CD14-positive monocyte (primary cell): ENCODE measurements around the gene DERL3. TPM values are rescaled to one million over a fixed set of nuclear protein-coding genes. Genes with fewer than 3 reads are reported as not detected.

Experiments
- DNase-seq, 3 donors: peaks; one replicate each; pipeline ENCODE4 v3.0.0-alpha.2; 2011 to 2022
- H2AFZ ChIP-seq: 2 replicates; pipeline ENCODE4 v1.6.0; 2012; ENCODE audit warnings: mild to moderate bottlenecking, low read depth, low read length, inconsistent platforms; ENCODE audit not compliant: insufficient read depth, poor library complexity, severe bottlenecking
- H3K27ac ChIP-seq, 2 donors: 1 replicate in 1 of 2; 2 replicates in 1 of 2; pipeline ENCODE4 v1.5.1; 2012 to 2013; ENCODE audit warnings: low read length in 2 of 2, control low read depth in 1 of 2, inconsistent platforms in 1 of 2, low read depth in 1 of 2, mild to moderate bottlenecking in 1 of 2
- H3K27me3 ChIP-seq, 2 donors: one replicate each; pipeline versions ENCODE4 v1.6.0 to v1.6.1; 2011 to 2013; ENCODE audit warnings: low read length in 2 of 2; ENCODE audit not compliant: control insufficient read depth in 2 of 2, insufficient read depth in 2 of 2
- H3K36me3 ChIP-seq, 2 donors: replicated peaks in 1 of 2; 1 replicate in 1 of 2; 2 replicates in 1 of 2; pipeline versions ENCODE4 v1.5.1 to v1.6.1; 2012 to 2013; ENCODE audit warnings: low read length in 2 of 2, control low read depth in 1 of 2, inconsistent platforms in 1 of 2, mild to moderate bottlenecking in 1 of 2; ENCODE audit not compliant: insufficient read depth in 2 of 2, control insufficient read depth in 1 of 2
- H3K4me1 ChIP-seq, 2 donors: 1 replicate in 1 of 2; 2 replicates in 1 of 2; pipeline versions ENCODE4 v1.5.1 to v1.6.1; 2012 to 2013; ENCODE audit warnings: low read length in 2 of 2, control low read depth in 1 of 2, inconsistent platforms in 1 of 2, mild to moderate bottlenecking in 1 of 2, moderate library complexity in 1 of 2; ENCODE audit not compliant: insufficient read depth in 2 of 2, control insufficient read depth in 1 of 2
- H3K4me2 ChIP-seq: replicated peaks from 2 replicates; pipeline ENCODE3; 2012; ENCODE audit warnings: low read length, moderate library complexity, mild to moderate bottlenecking; ENCODE audit not compliant: poor library complexity, severe bottlenecking; ENCODE audit errors: extremely low read depth
- H3K4me3 ChIP-seq, 3 experiments: fragments of 200-600 bp in 1 of 3; sonication (generic) in 1 of 3; replicated peaks in 1 of 3; 1 replicate in 2 of 3; 2 replicates in 1 of 3; pipeline ENCODE4 v1.5.1; 2011 to 2013; ENCODE audit warnings: low read length in 3 of 3, mild to moderate bottlenecking in 3 of 3, control low read depth in 2 of 3, low read depth in 2 of 3, inconsistent platforms in 1 of 3, moderate library complexity in 1 of 3
- H3K79me2 ChIP-seq: 2 replicates; pipeline ENCODE4 v1.6.0; 2012; ENCODE audit warnings: mild to moderate bottlenecking, control low read depth, inconsistent platforms, low read length, moderate library complexity; ENCODE audit not compliant: insufficient read depth
- H3K9ac ChIP-seq: 2 replicates; pipeline ENCODE4 v1.6.0; 2017; ENCODE audit warnings: low read length, mild to moderate bottlenecking; ENCODE audit not compliant: insufficient read depth, poor library complexity, severe bottlenecking
- H3K9me3 ChIP-seq, 2 donors: replicated peaks in 1 of 2; 1 replicate in 1 of 2; 2 replicates in 1 of 2; pipeline versions ENCODE4 v1.5.1 to v1.6.1; 2012 to 2013; ENCODE audit warnings: low read length in 2 of 2, control low read depth in 1 of 2; ENCODE audit not compliant: control insufficient read depth in 1 of 2, insufficient read depth in 1 of 2
- H4K20me1 ChIP-seq: 2 replicates; pipeline ENCODE4 v1.6.0; 2012; ENCODE audit warnings: mild to moderate bottlenecking, low read length, control low read depth, moderate library complexity; ENCODE audit not compliant: insufficient read depth
- H3K27ac Mint-ChIP-seq, 7 donors: one replicate each; pipeline ENCODE4 v1.8.0; 2020; ENCODE audit warnings: mild to moderate bottlenecking in 7 of 7, mixed read lengths in 7 of 7, moderate library complexity in 6 of 7, inconsistent platforms in 2 of 7
- H3K27me3 Mint-ChIP-seq, 3 donors: one replicate each; pipeline ENCODE4 v1.8.0; 2021 to 2022; ENCODE audit warnings: low read depth in 3 of 3, mild to moderate bottlenecking in 3 of 3, mixed read lengths in 3 of 3, moderate library complexity in 3 of 3, inconsistent platforms in 1 of 3
- H3K36me3 Mint-ChIP-seq, 2 donors: one replicate each; pipeline ENCODE4 v1.8.0; 2020; ENCODE audit warnings: mixed read lengths in 2 of 2, inconsistent platforms in 1 of 2, mild to moderate bottlenecking in 1 of 2
- H3K4me1 Mint-ChIP-seq: one replicate; pipeline ENCODE4 v1.8.0; 2020; ENCODE audit warnings: mild to moderate bottlenecking, mixed read lengths
- H3K4me3 Mint-ChIP-seq, 2 donors: one replicate each; pipeline ENCODE4 v1.8.0; 2020; ENCODE audit warnings: mild to moderate bottlenecking in 2 of 2, mixed read lengths in 2 of 2, moderate library complexity in 1 of 2
- H3K9me3 Mint-ChIP-seq, 7 donors: one replicate each; pipeline ENCODE4 v1.8.0; 2020 to 2022; ENCODE audit warnings: mixed read lengths in 7 of 7, mild to moderate bottlenecking in 6 of 7, moderate library complexity in 6 of 7, inconsistent platforms in 2 of 7
- WGBS: methylation state at CpG from one replicate; pipeline ENCODE4 v1.1.5; 2013; ENCODE audit warnings: missing lambda C conversion rate; ENCODE audit not compliant: insufficient coverage; 5-methylcytosine and 5-hydroxymethylcytosine counted together
- intact Hi-C, 2 donors: fragments of 100-400 bp; cut with micrococcal nuclease; formaldehyde crosslinking; loops; one replicate each; pipeline versions ENCODE4 v1.15.0 to v1.15.1; 2023
- polyA plus RNA-seq, 3 donors: library from polyadenylated mRNA; depleted of rRNA in 1 of 3; unstranded in 2 of 3; stranded (reverse) in 1 of 3; fragments of 300-500 nt in 2 of 3; fragments of >200 nt in 1 of 3; fragmentation: Illumina TruSeq in 2 of 3; gene quantifications; 1 replicate in 2 of 3; 2 replicates in 1 of 3; pipeline ENCODE4 v1.2.3, GENCODE V29; 2012 to 2021
- TF ChIP-seq, protein P1 (sequence below): fragments of 200-600 bp; IDR thresholded peaks from one replicate; pipeline ENCODE4 v1.8.0; 2022; ENCODE audit warnings: antibody characterized with exemption, mild to moderate bottlenecking

Gene DERL3
- polyA plus RNA-seq, 3 donors = 0.23 to 0.64 (median 0.28) TPM

DNA sequence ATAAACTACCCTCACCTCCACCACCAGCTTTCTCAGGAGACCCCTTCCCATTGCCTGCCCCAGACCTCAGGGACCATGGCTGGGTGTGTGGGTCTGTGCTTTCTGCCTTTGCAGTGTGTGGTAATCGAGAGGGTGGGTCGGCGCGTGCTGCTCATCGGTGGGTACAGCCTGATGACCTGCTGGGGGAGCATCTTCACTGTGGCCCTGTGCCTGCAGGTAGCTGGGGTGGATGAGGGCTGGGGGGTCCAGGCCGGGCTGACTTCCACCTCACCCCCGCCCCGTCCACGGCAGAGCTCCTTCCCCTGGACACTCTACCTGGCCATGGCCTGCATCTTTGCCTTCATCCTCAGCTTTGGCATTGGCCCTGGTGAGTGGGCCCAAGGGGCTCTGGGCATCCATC lies 44.9 kb upstream of the DERL3 start:
- no peaks in the 10 kb centered on the region for H4K20me1 ChIP-seq
- H2AFZ ChIP-seq = no peak overlapping the region
- Mint-ChIP-seq H3K27ac (no peak overlapping the region), H3K9me3 (peaks cover 0 to 6% (median 0%) of the 10 kb centered on the region in 7 donors), H3K36me3 (no peaks in the 10 kb centered on the region), H3K4me1 (no peaks in the 10 kb centered on the region), H3K4me3 (no peak overlapping the region), H3K27me3 (peaks cover 0 to 2% (median 2%) of the 10 kb centered on the region in 3 donors)
- H3K4me1 ChIP-seq = no peaks in the 10 kb centered on the region
- no peaks in the 10 kb centered on the region for H3K27me3 ChIP-seq
- no peak overlapping the region for H3K27ac ChIP-seq
- no peaks in the 10 kb centered on the region for H3K79me2 ChIP-seq
- H3K4me2 ChIP-seq = no peak overlapping the region
- H3K9ac ChIP-seq = no peak overlapping the region
- no peak for DNase-seq
- H3K9me3 ChIP-seq = no peaks in the 10 kb centered on the region
- no peaks in the 10 kb centered on the region for H3K36me3 ChIP-seq
- TF ChIP-seq, protein P1, sequence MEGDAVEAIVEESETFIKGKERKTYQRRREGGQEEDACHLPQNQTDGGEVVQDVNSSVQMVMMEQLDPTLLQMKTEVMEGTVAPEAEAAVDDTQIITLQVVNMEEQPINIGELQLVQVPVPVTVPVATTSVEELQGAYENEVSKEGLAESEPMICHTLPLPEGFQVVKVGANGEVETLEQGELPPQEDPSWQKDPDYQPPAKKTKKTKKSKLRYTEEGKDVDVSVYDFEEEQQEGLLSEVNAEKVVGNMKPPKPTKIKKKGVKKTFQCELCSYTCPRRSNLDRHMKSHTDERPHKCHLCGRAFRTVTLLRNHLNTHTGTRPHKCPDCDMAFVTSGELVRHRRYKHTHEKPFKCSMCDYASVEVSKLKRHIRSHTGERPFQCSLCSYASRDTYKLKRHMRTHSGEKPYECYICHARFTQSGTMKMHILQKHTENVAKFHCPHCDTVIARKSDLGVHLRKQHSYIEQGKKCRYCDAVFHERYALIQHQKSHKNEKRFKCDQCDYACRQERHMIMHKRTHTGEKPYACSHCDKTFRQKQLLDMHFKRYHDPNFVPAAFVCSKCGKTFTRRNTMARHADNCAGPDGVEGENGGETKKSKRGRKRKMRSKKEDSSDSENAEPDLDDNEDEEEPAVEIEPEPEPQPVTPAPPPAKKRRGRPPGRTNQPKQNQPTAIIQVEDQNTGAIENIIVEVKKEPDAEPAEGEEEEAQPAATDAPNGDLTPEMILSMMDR = no peak
- 100% methylated on average over 2 of the region's 9 CpGs for WGBS
- intact Hi-C loops = no loop called here
- H3K4me3 ChIP-seq = no peak overlapping the region

DNA sequence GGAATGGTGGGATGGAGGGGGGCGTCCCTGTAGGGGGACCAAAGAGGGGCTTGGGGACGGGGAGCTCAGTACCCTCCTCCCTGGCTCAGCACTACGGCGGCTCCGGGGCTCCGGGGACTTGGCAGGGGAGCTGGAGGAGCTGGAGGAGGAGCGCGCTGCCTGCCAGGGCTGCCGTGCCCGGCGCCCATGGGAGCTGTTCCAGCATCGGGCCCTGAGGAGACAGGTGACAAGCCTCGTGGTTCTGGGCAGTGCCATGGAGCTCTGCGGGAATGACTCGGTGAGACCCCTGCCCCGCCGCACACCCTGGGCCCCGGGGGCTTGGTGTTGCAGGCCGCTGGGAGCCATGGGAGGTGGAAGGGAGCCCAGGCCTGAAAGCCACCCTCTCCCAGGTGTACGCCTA lies 43.6 kb upstream of the DERL3 start:
- Mint-ChIP-seq H3K4me3 (no peak overlapping the region), H3K9me3 (peaks cover 0 to 6% (median 0%) of the 10 kb centered on the region in 7 donors), H3K4me1 (no peaks in the 10 kb centered on the region), H3K36me3 (no peaks in the 10 kb centered on the region), H3K27me3 (peaks cover 0 to 2% (median 2%) of the 10 kb centered on the region in 3 donors), H3K27ac (no peak overlapping the region)
- WGBS = 95% methylated on average over 17 of the region's 20 CpGs
- H4K20me1 ChIP-seq = no peaks in the 10 kb centered on the region
- TF ChIP-seq, protein P1 = no peak
- no peak overlapping the region for H3K9ac ChIP-seq
- H3K27me3 ChIP-seq = no peaks in the 10 kb centered on the region
- intact Hi-C loops = no loop called here
- H3K9me3 ChIP-seq = no peaks in the 10 kb centered on the region
- no peak overlapping the region for H2AFZ ChIP-seq
- no peak for DNase-seq
- H3K4me1 ChIP-seq = no peaks in the 10 kb centered on the region
- H3K36me3 ChIP-seq = no peaks in the 10 kb centered on the region
- H3K79me2 ChIP-seq = no peaks in the 10 kb centered on the region
- H3K4me3 ChIP-seq = no peak overlapping the region
- H3K27ac ChIP-seq = no peak overlapping the region
- H3K4me2 ChIP-seq = no peak overlapping the region
